BLaER1 treated with 17β-estradiol and CSF1 and Interleukin-3, amounts not matched to agents 10 nM and 100 nM (cell line): ENCODE data around the gene MINDY4B.

Source experiments
- H3K27ac ChIP-seq, 11 experiments: shearing (Covaris generic); formaldehyde crosslinking; 2 replicates each; pipeline ENCODE4 v1.8.1; 2022
- H3K27me3 ChIP-seq, 11 experiments: shearing (Covaris generic); formaldehyde crosslinking; 2 replicates each; pipeline ENCODE4 v1.8.1; 2022
- H3K36me3 ChIP-seq, 11 experiments: shearing (Covaris generic); formaldehyde crosslinking; 2 replicates each; pipeline ENCODE4 v1.8.1; 2022
- H3K4me1 ChIP-seq, 10 experiments: shearing (Covaris generic); formaldehyde crosslinking; 2 replicates each; pipeline ENCODE4 v1.8.1; 2022
- H3K4me2 ChIP-seq, 11 experiments: shearing (Covaris generic); formaldehyde crosslinking; 2 replicates each; pipeline ENCODE4 v1.8.1; 2022
- H3K4me3 ChIP-seq, 10 experiments: shearing (Covaris generic); formaldehyde crosslinking; 2 replicates each; pipeline ENCODE4 v1.8.1; 2022
- H3K9ac ChIP-seq, 11 experiments: shearing (Covaris generic); formaldehyde crosslinking; 2 replicates each; pipeline ENCODE4 v1.8.1; 2022
- H3K9me3 ChIP-seq, 11 experiments: shearing (Covaris generic); formaldehyde crosslinking; replicated peaks in 1 of 11; 2 replicates each; pipeline ENCODE4 v1.8.1; 2022
- H4K20me1 ChIP-seq, 11 experiments: shearing (Covaris generic); formaldehyde crosslinking; 2 replicates each; pipeline ENCODE4 v1.8.1; 2022
- Cebpa-rat ChIP-seq, 11 experiments: shearing (Covaris generic); IDR thresholded peaks; 2 replicates each; pipeline ENCODE4 v1.8.1; 2022

Gene MINDY4B

DNA sequence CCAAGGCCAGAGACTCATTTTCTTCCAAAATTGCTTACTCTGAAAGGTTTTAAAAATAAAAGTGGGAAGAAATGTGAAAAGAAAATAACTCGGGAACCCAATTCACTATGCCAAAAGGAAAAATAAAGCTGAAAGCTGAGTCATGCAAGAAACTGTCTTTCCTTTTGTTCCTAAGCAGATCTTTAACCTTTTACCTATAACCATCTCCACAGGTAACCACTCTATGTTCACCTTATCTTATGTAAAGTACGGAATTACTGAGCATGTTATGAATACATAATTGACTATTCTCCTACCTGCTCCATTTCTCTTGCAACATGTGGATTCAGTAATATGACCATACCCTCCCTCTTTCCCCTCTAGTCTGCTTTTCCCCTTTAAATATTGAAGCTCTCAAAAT lies 62.0 kb downstream of the MINDY4B start:
- no peak overlapping the region for H3K4me3 ChIP-seq
- H3K27ac ChIP-seq, result no peak overlapping the region
- H3K27me3 ChIP-seq, result no peaks in the 10 kb centered on the region
- H3K36me3 ChIP-seq, result no peaks in the 10 kb centered on the region
- no peak overlapping the region for H3K9ac ChIP-seq
- no peak overlapping the region for H3K4me2 ChIP-seq
- no peaks in the 10 kb centered on the region for H4K20me1 ChIP-seq
- H3K9me3 ChIP-seq, result no peaks in the 10 kb centered on the region
- no peaks in the 10 kb centered on the region for H3K4me1 ChIP-seq
- TF ChIP-seq Cebpa-rat (IDR thresholded peaks at IDR 0.05), result no peak

DNA sequence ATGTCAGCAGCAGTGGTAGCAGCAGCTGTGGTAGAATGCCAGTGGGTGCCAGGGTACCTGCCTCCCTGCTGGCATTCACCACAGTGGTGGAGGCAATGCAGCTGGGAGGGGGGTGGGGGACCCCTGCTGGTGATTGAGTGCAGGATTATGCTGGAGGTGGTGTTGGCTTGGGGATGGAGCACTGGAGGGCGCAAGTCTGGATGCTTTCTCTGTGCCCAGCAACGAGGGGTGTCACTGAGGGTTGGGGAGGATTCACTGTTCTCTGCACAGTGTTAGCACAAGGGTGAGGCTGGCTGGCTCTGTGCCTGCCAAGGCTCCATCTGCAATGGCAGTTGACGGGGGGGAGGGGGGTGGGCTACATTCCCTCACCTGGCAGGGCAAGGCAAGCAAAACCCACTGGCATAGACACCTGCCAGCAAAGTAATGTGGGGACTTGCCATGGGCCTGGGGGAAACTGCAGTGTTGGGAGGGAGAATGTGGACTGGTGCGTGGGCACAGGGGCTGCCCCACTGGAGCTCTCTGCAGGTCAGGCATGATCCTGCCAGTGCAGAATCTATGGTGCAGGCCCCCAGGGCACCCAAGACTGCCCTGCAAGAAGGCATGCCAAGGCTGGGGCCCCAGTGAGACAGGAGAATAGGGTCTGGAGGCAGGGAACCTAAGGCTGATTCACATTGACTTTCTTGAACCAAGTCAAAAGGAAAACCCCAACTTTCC lies 64.3 kb downstream of the MINDY4B start:
- no peak overlapping the region for H3K27ac ChIP-seq
- H3K9me3 ChIP-seq, result peaks cover 0 to 9% (median 3%) of the 10 kb centered on the region in 11 experiments; a peak in 12 of 22 replicates
- no peak for TF ChIP-seq Cebpa-rat (IDR thresholded peaks at IDR 0.05)
- H4K20me1 ChIP-seq, result no peaks in the 10 kb centered on the region
- H3K4me3 ChIP-seq, result no peak overlapping the region
- H3K4me1 ChIP-seq, result no peaks in the 10 kb centered on the region
- H3K36me3 ChIP-seq, result no peaks in the 10 kb centered on the region
- no peak overlapping the region for H3K4me2 ChIP-seq
- no peaks in the 10 kb centered on the region for H3K27me3 ChIP-seq
- no peak overlapping the region for H3K9ac ChIP-seq

DNA sequence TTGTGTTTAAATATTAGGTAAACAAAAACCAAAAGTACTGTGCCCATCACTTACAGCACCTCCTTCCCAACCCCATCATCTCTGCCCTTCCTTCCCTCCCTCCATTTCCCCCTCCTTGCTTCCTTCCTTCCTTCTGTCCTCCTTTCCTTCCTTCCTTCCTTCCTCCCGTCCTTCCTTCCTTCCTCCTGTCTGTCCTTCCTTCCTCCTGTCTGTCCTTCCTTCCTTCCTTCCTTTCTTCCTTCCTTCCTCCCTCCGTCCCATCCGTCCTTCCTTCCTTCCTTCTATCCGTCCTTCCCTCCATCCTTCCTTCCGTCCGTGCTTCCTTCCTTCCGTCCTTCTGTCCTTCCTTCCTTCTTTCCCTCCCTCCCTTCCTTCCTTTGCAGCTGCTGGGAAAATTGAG lies 74.5 kb downstream of the MINDY4B start:
- no peaks in the 10 kb centered on the region for H3K27me3 ChIP-seq
- no peak for TF ChIP-seq Cebpa-rat (IDR thresholded peaks at IDR 0.05)
- H3K36me3 ChIP-seq, result no peaks in the 10 kb centered on the region
- H3K4me2 ChIP-seq, result no peak overlapping the region
- H3K9me3 ChIP-seq, result peaks cover 6 to 10% (median 7%) of the 10 kb centered on the region in 11 experiments; a peak in 12 of 22 replicates
- no peak overlapping the region for H3K4me3 ChIP-seq
- H4K20me1 ChIP-seq, result no peaks in the 10 kb centered on the region
- H3K4me1 ChIP-seq, result no peaks in the 10 kb centered on the region
- no peak overlapping the region for H3K27ac ChIP-seq
- H3K9ac ChIP-seq, result no peak overlapping the region

DNA sequence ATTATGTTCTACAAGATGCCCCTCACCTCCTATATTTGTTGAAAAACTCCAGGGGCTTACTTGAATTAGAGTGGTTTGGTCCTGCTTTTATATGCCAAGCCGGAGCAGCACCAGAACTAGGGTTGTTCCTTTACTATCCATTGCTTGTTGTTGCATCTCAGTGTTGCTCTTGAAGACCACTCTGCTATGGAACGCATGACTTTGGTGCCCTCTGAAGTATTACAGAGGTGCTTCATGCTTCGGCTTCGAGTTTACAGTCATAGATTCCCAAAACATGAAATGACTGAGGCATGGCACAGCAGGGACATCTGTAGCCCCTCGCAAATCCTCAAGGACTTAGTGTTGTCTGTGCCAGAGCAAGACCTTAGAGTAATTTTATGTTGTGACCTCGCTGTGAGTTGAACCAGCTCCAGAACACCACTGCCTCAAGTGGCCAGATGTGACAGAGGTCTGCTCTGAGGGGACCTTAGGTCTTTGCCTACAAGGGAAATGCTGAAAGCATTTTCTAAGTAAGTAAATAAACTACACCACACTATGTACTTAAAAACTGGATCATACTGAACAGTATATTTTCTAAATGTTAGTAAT lies 75.1 kb downstream of the MINDY4B start:
- H3K27me3 ChIP-seq, result no peaks in the 10 kb centered on the region

DNA sequence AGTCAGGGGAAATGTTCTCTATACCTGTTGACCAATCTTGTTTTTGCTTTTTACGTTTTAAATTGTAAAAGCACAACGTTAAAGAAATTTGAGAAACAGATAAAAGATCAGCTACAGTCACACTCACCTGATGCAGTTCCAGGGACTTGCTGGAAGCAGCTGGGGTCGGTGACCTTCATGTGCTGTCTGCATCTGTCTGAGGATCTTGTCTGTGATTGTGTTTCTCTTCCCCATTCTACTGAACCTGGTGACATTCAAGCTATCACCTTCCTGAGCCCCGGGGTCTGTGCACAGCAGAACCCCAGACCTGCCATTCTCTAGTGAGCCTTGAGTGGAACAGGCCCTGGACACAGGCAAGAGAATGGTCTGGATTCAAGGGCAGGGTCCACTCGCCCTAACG lies 75.8 kb downstream of the MINDY4B start:
- Histone ChIP-seq H4K20me1 (no peaks in the 10 kb centered on the region), H3K4me3 (no peak overlapping the region), H3K9me3 (peaks cover 0 to 5% (median 0%) of the 10 kb centered on the region in 11 experiments; a peak in 2 of 22 replicates), H3K4me2 (no peak overlapping the region), H3K27ac (no peak overlapping the region), H3K27me3 (no peaks in the 10 kb centered on the region), H3K36me3 (no peaks in the 10 kb centered on the region), H3K4me1 (no peaks in the 10 kb centered on the region), H3K9ac (no peak overlapping the region)
- TF ChIP-seq Cebpa-rat (IDR thresholded peaks at IDR 0.05), result no peak

More for the DNA sequence above, 75.1 kb downstream of the MINDY4B start:
- Histone ChIP-seq H3K27ac (no peak overlapping the region), H3K4me3 (no peak overlapping the region), H3K9ac (no peak overlapping the region), H3K9me3 (peaks cover 0 to 7% (median 1%) of the 10 kb centered on the region in 11 experiments; a peak in 10 of 22 replicates), H4K20me1 (no peaks in the 10 kb centered on the region), H3K4me1 (no peaks in the 10 kb centered on the region), H3K4me2 (no peak overlapping the region), H3K36me3 (no peaks in the 10 kb centered on the region)
- no peak for TF ChIP-seq Cebpa-rat (IDR thresholded peaks at IDR 0.05)

DNA sequence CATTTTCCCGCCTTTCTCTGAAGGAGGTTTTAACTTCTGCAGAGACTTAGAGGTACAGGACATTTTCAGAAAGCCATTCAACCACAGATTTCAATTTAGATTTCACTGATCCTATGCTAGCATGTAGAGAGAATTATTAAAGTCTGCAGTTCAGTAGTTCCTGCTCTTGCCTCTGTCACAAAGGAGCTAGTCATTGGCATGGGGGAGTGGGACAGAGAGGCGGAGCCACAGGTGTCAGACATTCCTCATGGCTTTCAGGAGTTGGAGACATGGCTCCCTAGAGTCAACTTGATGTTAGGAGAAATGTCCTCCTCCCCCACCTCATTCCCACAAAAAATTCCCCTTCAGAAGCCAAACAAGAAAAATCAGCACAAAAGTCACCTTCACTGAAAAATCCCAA lies 76.2 kb downstream of the MINDY4B start:
- Histone ChIP-seq H3K36me3 (no peaks in the 10 kb centered on the region), H3K9me3 (peaks cover 0 to 5% (median 0%) of the 10 kb centered on the region in 11 experiments; a peak in 2 of 22 replicates), H3K27me3 (no peaks in the 10 kb centered on the region), H3K4me2 (no peak overlapping the region), H3K4me1 (no peaks in the 10 kb centered on the region), H3K9ac (no peak overlapping the region), H3K4me3 (no peak overlapping the region), H3K27ac (no peak overlapping the region), H4K20me1 (no peaks in the 10 kb centered on the region)
- no peak for TF ChIP-seq Cebpa-rat (IDR thresholded peaks at IDR 0.05)

DNA sequence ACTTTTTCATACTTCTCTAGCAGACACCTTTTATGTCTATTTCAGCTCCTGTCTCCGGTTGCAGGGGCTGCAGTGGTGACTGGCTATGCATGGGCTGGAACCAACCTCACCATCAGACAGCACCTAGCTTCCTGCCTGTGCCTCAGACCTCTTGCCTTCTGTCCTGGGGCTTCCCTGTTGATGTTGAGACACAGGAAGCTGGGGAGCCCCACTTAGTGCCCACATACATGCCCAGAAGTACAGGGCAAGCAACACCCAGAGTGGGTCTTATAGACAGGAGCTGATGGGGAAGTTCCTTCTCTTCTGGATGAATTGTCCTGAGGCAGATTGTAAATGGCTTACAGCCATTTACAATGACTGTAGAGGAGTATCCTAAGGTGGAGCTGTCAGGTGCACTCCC lies 77.0 kb downstream of the MINDY4B start:
- no peaks in the 10 kb centered on the region for H3K27me3 ChIP-seq
- no peaks in the 10 kb centered on the region for H4K20me1 ChIP-seq
- peaks cover 0 to 5% (median 0%) of the 10 kb centered on the region in 11 experiments; a peak in 2 of 22 replicates for H3K9me3 ChIP-seq
- no peak overlapping the region for H3K4me3 ChIP-seq
- H3K27ac ChIP-seq, result no peak overlapping the region
- no peaks in the 10 kb centered on the region for H3K4me1 ChIP-seq
- no peak for TF ChIP-seq Cebpa-rat (IDR thresholded peaks at IDR 0.05)
- no peak overlapping the region for H3K4me2 ChIP-seq
- no peaks in the 10 kb centered on the region for H3K36me3 ChIP-seq
- H3K9ac ChIP-seq, result no peak overlapping the region

DNA sequence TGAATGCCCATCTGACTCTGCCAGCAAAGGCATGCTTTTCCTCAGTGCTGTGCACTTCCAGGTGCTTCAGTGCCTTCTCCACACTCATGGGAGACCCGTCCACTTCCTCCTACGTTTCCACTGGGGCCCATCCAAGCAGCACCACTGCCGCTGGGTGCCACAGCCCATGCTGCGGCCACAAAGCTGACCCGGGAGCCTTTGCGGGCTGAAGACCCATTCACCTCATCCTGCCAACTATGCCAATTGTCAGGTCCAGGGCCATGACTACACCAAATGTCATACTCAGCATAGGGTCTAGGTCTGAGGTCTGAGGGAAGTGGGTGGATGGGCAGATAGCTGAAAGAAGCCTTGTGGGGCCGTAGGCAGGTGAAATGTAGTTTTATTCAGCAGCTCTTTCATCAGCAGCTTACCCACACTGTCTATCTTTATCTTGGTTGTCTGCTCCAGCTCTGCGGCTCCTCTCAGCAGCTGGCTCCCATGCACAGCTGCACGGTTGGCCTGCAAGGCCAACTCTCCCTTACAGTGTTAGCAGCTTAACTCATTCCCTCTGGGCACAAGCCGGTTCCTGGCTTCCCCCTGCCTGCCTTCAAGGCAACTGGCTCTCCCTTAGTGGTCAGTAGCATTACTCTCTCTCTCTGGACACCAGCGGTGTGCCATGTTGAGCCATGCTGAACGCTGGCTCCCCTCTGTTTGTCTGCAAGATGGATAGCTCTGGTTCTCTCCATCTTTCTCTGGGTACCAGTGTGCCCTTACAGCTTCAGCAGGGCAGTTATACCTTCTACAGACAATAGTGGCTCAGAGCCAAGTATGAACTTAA lies 78.6 kb downstream of the MINDY4B start:
- H3K4me1 ChIP-seq, result no peaks in the 10 kb centered on the region
- no peak overlapping the region for H3K27ac ChIP-seq
- H3K9me3 ChIP-seq, result peaks cover 0 to 5% (median 0%) of the 10 kb centered on the region in 11 experiments; a peak in 2 of 22 replicates
- H3K4me3 ChIP-seq, result no peak overlapping the region
- no peak overlapping the region for H3K9ac ChIP-seq
- no peak for TF ChIP-seq Cebpa-rat (IDR thresholded peaks at IDR 0.05)
- H3K27me3 ChIP-seq, result no peaks in the 10 kb centered on the region
- no peak overlapping the region for H3K4me2 ChIP-seq
- no peaks in the 10 kb centered on the region for H3K36me3 ChIP-seq
- no peaks in the 10 kb centered on the region for H4K20me1 ChIP-seq

DNA sequence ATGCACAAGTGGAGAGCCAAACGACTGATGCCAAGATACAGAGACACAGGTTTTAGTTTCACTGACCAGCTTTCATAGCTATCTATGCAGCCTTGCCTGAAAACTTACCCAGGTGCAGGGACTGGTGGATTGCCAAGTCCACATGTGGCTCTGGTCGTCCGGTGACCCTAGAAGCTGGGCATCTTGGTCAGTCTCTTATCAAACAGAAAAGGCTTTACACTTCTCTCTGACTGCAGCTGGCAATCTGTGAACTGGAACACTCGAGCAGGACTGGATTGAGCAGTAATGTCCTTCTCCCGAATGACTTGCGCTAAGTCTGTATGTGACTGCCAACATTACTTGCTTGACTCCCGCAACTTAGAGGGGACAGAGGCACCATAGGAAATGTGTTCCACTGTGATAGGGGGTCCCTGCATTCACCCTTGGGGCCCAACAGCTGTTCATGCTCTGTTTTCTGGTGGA lies 79.3 kb downstream of the MINDY4B start:
- H3K4me1 ChIP-seq, result no peaks in the 10 kb centered on the region
- H3K4me2 ChIP-seq, result no peak overlapping the region
- H3K9me3 ChIP-seq, result peaks cover 0 to 5% (median 0%) of the 10 kb centered on the region in 11 experiments; a peak in 2 of 22 replicates
- no peak for TF ChIP-seq Cebpa-rat (IDR thresholded peaks at IDR 0.05)
- no peaks in the 10 kb centered on the region for H3K27me3 ChIP-seq
- H3K4me3 ChIP-seq, result no peak overlapping the region
- no peak overlapping the region for H3K27ac ChIP-seq
- H3K9ac ChIP-seq, result no peak overlapping the region
- no peaks in the 10 kb centered on the region for H3K36me3 ChIP-seq
- no peaks in the 10 kb centered on the region for H4K20me1 ChIP-seq
